H9 (cell line): ENCODE data around the gene FBN1. TPM values are rescaled to one million over a fixed set of nuclear protein-coding genes. Genes with fewer than 3 reads are reported as not detected.
A peak's percentile ranks its signal among the peaks of the same experiment; 100 is the strongest.

Experiments used
- DNase-seq: peaks from one replicate; pipeline ENCODE4 v3.0.0-alpha.2; 2017
- H2AFZ ChIP-seq: one replicate; pipeline ENCODE4 v1.6.1; 2013; ENCODE audit warnings: mild to moderate bottlenecking, low read length, control low read depth, moderate library complexity
- H2AK5ac ChIP-seq: 2 replicates; pipeline ENCODE4 v1.6.1; 2013; ENCODE audit warnings: low read length, control low read depth, mixed read lengths; ENCODE audit not compliant: insufficient read length
- H2BK120ac ChIP-seq: one replicate; pipeline ENCODE4 v1.6.1; 2013; ENCODE audit warnings: low read depth, mild to moderate bottlenecking, low read length, control low read depth, inconsistent platforms; ENCODE audit not compliant: poor library complexity, severe bottlenecking
- H2BK12ac ChIP-seq: 2 replicates; pipeline ENCODE4 v1.6.1; 2013; ENCODE audit warnings: low read length, control low read depth, mixed read lengths, low read depth; ENCODE audit not compliant: insufficient read length
- H2BK15ac ChIP-seq: 2 replicates; pipeline ENCODE4 v1.6.1; 2013; ENCODE audit warnings: low read depth, low read length, control low read depth
- H2BK20ac ChIP-seq: one replicate; pipeline ENCODE4 v1.6.1; 2013; ENCODE audit warnings: low read depth, mild to moderate bottlenecking, low read length, control low read depth, inconsistent platforms; ENCODE audit not compliant: poor library complexity, severe bottlenecking
- H2BK5ac ChIP-seq: 2 replicates; pipeline ENCODE4 v1.6.1; 2013; ENCODE audit warnings: low read length, control low read depth, mixed read lengths; ENCODE audit not compliant: insufficient read length
- H3K14ac ChIP-seq: 2 replicates; pipeline ENCODE4 v1.6.1; 2013; ENCODE audit warnings: low read length, control low read depth; ENCODE audit not compliant: insufficient read depth
- H3K18ac ChIP-seq: 2 replicates; pipeline ENCODE4 v1.6.1; 2013; ENCODE audit warnings: low read depth, mild to moderate bottlenecking, mixed read lengths, low read length, control low read depth; ENCODE audit not compliant: insufficient read length
- H3K23ac ChIP-seq: 2 replicates; pipeline ENCODE4 v1.6.1; 2013; ENCODE audit warnings: low read length, control low read depth, mixed read lengths, low read depth; ENCODE audit not compliant: insufficient read length
- H3K23me2 ChIP-seq: 2 replicates; pipeline ENCODE4 v1.6.1; 2013; ENCODE audit warnings: low read depth, mild to moderate bottlenecking, mixed read lengths, low read length, control low read depth; ENCODE audit not compliant: insufficient read length, poor library complexity, severe bottlenecking
- H3K27ac ChIP-seq: 2 replicates; pipeline ENCODE4 v1.5.1; 2013; ENCODE audit warnings: low read length, control low read depth, mixed read lengths, low read depth; ENCODE audit not compliant: insufficient read length
- H3K27me3 ChIP-seq: 2 replicates; pipeline ENCODE4 v1.6.1; 2013; ENCODE audit warnings: low read length, control low read depth, inconsistent platforms; ENCODE audit not compliant: insufficient read depth
- H3K4ac ChIP-seq: 2 replicates; pipeline ENCODE4 v1.6.1; 2013; ENCODE audit warnings: low read depth, mild to moderate bottlenecking, control low read depth, inconsistent platforms, low read length, moderate library complexity
- H3K4me1 ChIP-seq: 2 replicates; pipeline ENCODE4 v1.6.1; 2013; ENCODE audit warnings: low read length, control low read depth, inconsistent platforms; ENCODE audit not compliant: insufficient read depth
- H3K4me2 ChIP-seq: 2 replicates; pipeline ENCODE4 v1.6.1; 2013; ENCODE audit warnings: low read length, control low read depth, mixed read lengths; ENCODE audit not compliant: insufficient read length, insufficient read depth
- H3K56ac ChIP-seq: 2 replicates; pipeline ENCODE4 v1.6.1; 2013; ENCODE audit warnings: low read depth, mild to moderate bottlenecking, mixed read lengths, low read length, control low read depth; ENCODE audit not compliant: insufficient read length
- H3K79me1 ChIP-seq: 2 replicates; pipeline ENCODE4 v1.6.1; 2013; ENCODE audit warnings: low read depth, mild to moderate bottlenecking, moderate library complexity, low read length, control low read depth, inconsistent platforms; ENCODE audit not compliant: insufficient read depth, poor library complexity, severe bottlenecking
- H3K79me2 ChIP-seq: 2 replicates; pipeline ENCODE4 v1.6.1; 2013; ENCODE audit warnings: low read length, control low read depth, inconsistent platforms; ENCODE audit not compliant: insufficient read depth
- H3K9ac ChIP-seq: 2 replicates; pipeline ENCODE4 v1.6.1; 2013; ENCODE audit warnings: low read length, control low read depth, mixed read lengths; ENCODE audit not compliant: insufficient read length; ENCODE audit errors: extremely low read depth
- H3K9me3 ChIP-seq: one replicate; pipeline ENCODE4 v1.6.1; 2013; ENCODE audit warnings: low read depth, low read length, inconsistent platforms; ENCODE audit not compliant: control insufficient read depth
- H3T11ph ChIP-seq: one replicate; pipeline ENCODE4 v1.6.1; 2013; ENCODE audit warnings: mild to moderate bottlenecking, low read length, control low read depth, inconsistent platforms
- H4K20me1 ChIP-seq: one replicate; pipeline ENCODE4 v1.6.1; 2013; ENCODE audit not compliant: control insufficient read depth, insufficient read length, insufficient read depth
- H4K5ac ChIP-seq: 2 replicates; pipeline ENCODE4 v1.6.1; 2013; ENCODE audit warnings: low read depth, mild to moderate bottlenecking, mixed read lengths, low read length, control low read depth; ENCODE audit not compliant: insufficient read length
- H4K8ac ChIP-seq: replicated peaks from 2 replicates; pipeline ENCODE4 v1.6.1; 2013; ENCODE audit warnings: low read length, control low read depth, mixed read lengths, low read depth; ENCODE audit not compliant: insufficient read length
- H4K91ac ChIP-seq: 2 replicates; pipeline ENCODE4 v1.6.1; 2013; ENCODE audit warnings: low read depth, mild to moderate bottlenecking, moderate library complexity, mixed read lengths, low read length, control low read depth; ENCODE audit not compliant: insufficient read length
- H3K27ac Mint-ChIP-seq, 3 experiments: 2 replicates in 2 of 3; 3 replicates in 1 of 3; pipeline ENCODE4 v1.8.0; 2020 to 2021; ENCODE audit warnings: mixed read lengths in 3 of 3, mild to moderate bottlenecking in 1 of 3, moderate library complexity in 1 of 3
- H3K27me3 Mint-ChIP-seq: 2 replicates; pipeline ENCODE4 v1.8.0; 2021; ENCODE audit warnings: low read depth, mild to moderate bottlenecking, moderate library complexity, mixed read lengths
- H3K36me3 Mint-ChIP-seq, 3 experiments: 2 replicates in 2 of 3; 3 replicates in 1 of 3; pipeline ENCODE4 v1.8.0; 2020 to 2021; ENCODE audit warnings: low read depth in 3 of 3, mixed read lengths in 3 of 3; ENCODE audit not compliant: insufficient read depth in 1 of 3
- H3K4me1 Mint-ChIP-seq, 2 experiments: 2 replicates each; pipeline ENCODE4 v1.8.0; 2020; ENCODE audit warnings: mixed read lengths in 2 of 2
- H3K4me3 Mint-ChIP-seq, 2 experiments: 2 replicates in 1 of 2; 3 replicates in 1 of 2; pipeline ENCODE4 v1.8.0; 2020 to 2021; ENCODE audit warnings: mild to moderate bottlenecking in 2 of 2, mixed read lengths in 2 of 2, moderate library complexity in 1 of 2
- H3K9me3 Mint-ChIP-seq, 2 experiments: 2 replicates in 1 of 2; 3 replicates in 1 of 2; pipeline ENCODE4 v1.8.0; 2020; ENCODE audit warnings: mild to moderate bottlenecking in 2 of 2, mixed read lengths in 2 of 2, moderate library complexity in 1 of 2
- CTCF ChIP-seq: fragments of 200-600 bp; sonication (generic); conservative IDR thresholded peaks from 3 replicates; pipeline ENCODE4 v1.8.0; 2021; ENCODE audit warnings: antibody characterized with exemption, mild to moderate bottlenecking
- WGBS: extraction: QIAGEN DNeasy Blood & Tissue Kit; methylation state at CpG from one replicate; pipeline ENCODE4 v1.1.7; 2013; ENCODE audit warnings: missing lambda C conversion rate, low lambda C conversion rate, mixed read lengths; ENCODE audit not compliant: insufficient read length; ENCODE audit errors: extremely low coverage; 5-methylcytosine and 5-hydroxymethylcytosine counted together
- total RNA-seq: library from RNA; stranded (reverse); gene quantifications from 2 replicates; pipeline ENCODE4 v1.2.1, GENCODE V29; 2021

FBN1 gene
- total RNA-seq, 1 experiment from 2014 or later, result 3.6 TPM

GRCh38 chr15:48643776-48644466 is 1.6 kb downstream of the FBN1 start:
- Histone ChIP-seq H3K18ac (no peak overlapping the region), H3K27ac (no peak overlapping the region), H4K8ac (no peak overlapping the region), H2AK5ac (no peak overlapping the region), H3T11ph (no peak overlapping the region), H3K23ac (no peak overlapping the region), H3K4me1 (peaks cover 7% of the 10 kb centered on the region), H2BK15ac (no peak overlapping the region), H4K5ac (no peak overlapping the region), H2BK12ac (no peak overlapping the region), H4K91ac (no peak overlapping the region), H3K4me2 (peak overlapping the region; percentile 92), H2BK20ac (no peak overlapping the region), H4K20me1 (no peaks in the 10 kb centered on the region), H2BK120ac (no peak overlapping the region), H3K23me2 (peaks cover 23% of the 10 kb centered on the region), H3K9me3 (no peaks in the 10 kb centered on the region), H3K14ac (no peak overlapping the region; the same call in 1 of the 2 replicates), H3K9ac (no peak overlapping the region), H3K56ac (no peak overlapping the region), H3K27me3 (peaks cover 12% of the 10 kb centered on the region; the same call in 1 of the 2 replicates), H3K4ac (no peak overlapping the region), H2AFZ (peak overlapping the region; percentile 3), H2BK5ac (no peak overlapping the region), H3K79me1 (no peaks in the 10 kb centered on the region), H3K79me2 (no peaks in the 10 kb centered on the region)
- DNase-seq, result no peak
- no CpG with 5 or more reads among the region's 12 CpGs for WGBS
- no peak for TF ChIP-seq CTCF
- Mint-ChIP-seq H3K4me3 (peak overlapping the region; percentile 74 to 76), H3K9me3 (no peaks in the 10 kb centered on the region), H3K27ac (no peak overlapping the region), H3K4me1 (peaks cover 23 to 28% of the 10 kb centered on the region in 2 experiments), H3K36me3 (no peaks in the 10 kb centered on the region), H3K27me3 (peaks cover 55% of the 10 kb centered on the region)
